ENCODE measurements around the gene RNF167.

RNF167 gene

DNA sequence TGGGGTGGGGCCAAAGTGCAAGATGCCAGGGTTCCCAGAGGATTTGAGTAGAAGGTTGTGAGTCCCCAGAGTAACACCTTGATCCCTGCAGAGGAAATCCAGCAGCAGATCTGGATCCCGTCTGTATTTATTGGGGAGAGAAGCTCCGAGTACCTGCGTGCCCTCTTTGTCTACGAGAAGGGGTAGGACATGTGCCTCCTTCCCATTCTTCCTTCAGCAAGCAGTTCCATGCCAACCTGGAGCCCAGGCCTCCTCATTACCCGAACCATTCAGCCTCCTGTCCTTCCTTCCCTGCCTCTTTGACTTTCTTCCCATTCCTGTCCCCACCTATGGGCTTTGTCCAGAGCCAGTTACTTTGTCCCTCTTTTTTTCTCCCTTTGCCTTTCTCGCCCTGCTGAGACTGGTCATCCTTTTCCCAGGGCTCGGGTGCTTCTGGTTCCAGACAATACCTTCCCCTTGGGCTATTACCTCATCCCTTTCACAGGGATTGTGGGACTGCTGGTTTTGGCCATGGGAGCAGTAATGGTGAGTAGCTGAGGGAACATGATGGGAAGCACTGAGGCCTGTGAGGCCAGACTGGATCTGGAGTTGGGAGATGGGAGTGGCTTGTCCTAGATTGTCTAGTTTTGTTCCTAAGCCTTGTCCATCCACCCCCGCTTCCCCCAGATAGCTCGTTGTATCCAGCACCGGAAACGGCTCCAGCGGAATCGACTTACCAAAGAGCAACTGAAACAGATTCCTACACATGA is 2.9 kb downstream of the RNF167 start:
- TF ChIP-seq, protein P1, sequence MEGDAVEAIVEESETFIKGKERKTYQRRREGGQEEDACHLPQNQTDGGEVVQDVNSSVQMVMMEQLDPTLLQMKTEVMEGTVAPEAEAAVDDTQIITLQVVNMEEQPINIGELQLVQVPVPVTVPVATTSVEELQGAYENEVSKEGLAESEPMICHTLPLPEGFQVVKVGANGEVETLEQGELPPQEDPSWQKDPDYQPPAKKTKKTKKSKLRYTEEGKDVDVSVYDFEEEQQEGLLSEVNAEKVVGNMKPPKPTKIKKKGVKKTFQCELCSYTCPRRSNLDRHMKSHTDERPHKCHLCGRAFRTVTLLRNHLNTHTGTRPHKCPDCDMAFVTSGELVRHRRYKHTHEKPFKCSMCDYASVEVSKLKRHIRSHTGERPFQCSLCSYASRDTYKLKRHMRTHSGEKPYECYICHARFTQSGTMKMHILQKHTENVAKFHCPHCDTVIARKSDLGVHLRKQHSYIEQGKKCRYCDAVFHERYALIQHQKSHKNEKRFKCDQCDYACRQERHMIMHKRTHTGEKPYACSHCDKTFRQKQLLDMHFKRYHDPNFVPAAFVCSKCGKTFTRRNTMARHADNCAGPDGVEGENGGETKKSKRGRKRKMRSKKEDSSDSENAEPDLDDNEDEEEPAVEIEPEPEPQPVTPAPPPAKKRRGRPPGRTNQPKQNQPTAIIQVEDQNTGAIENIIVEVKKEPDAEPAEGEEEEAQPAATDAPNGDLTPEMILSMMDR (conservative IDR thresholded peaks at IDR 0.05; ENCODE audit: low read length) = no peak
- no peak for TF ChIP-seq EZH2phosphoT487 (IDR thresholded peaks at IDR 0.05; ENCODE audit: borderline replicate concordance)
- H3K9ac ChIP-seq (ENCODE audit: low read depth, low read length, poor library complexity, severe bottlenecking) = peak overlapping the region; percentile 99
- peak overlapping the region; percentile 96 for H3K4me2 ChIP-seq (ENCODE audit: low read depth, low read length, poor library complexity, severe bottlenecking)
- peaks cover 38% of the 10 kb centered on the region for H3F3A ChIP-seq (ENCODE audit: low read depth)
- peaks cover 58% of the 10 kb centered on the region for H3K4me1 ChIP-seq (ENCODE audit: insufficient read depth, low read length, poor library complexity, severe bottlenecking)
- H3K79me2 ChIP-seq (ENCODE audit: insufficient read depth, low read length) = peaks cover 91% of the 10 kb centered on the region
- no peaks in the 10 kb centered on the region for H3K9me3 ChIP-seq (ENCODE audit: insufficient read depth, low read depth, low read length)
- no peak overlapping the region for H2AFZ ChIP-seq (ENCODE audit: low read length)
- peaks cover 11% of the 10 kb centered on the region for H3K27me3 ChIP-seq (ENCODE audit: insufficient read depth, low read length, poor library complexity, severe bottlenecking)
- H3K36me3 ChIP-seq (ENCODE audit: insufficient read depth, low read length) = peaks cover 47% of the 10 kb centered on the region
- H4K20me1 ChIP-seq (ENCODE audit: insufficient read depth, low read length, poor library complexity, severe bottlenecking) = peaks cover 75% of the 10 kb centered on the region
- no peaks in the 10 kb centered on the region for H3K9me2 ChIP-seq (replicated peaks; ENCODE audit: low read depth, low read length)
- H3K4me3 ChIP-seq (ENCODE audit: low read length, poor library complexity, severe bottlenecking) = peak overlapping the region; percentile 90

DNA sequence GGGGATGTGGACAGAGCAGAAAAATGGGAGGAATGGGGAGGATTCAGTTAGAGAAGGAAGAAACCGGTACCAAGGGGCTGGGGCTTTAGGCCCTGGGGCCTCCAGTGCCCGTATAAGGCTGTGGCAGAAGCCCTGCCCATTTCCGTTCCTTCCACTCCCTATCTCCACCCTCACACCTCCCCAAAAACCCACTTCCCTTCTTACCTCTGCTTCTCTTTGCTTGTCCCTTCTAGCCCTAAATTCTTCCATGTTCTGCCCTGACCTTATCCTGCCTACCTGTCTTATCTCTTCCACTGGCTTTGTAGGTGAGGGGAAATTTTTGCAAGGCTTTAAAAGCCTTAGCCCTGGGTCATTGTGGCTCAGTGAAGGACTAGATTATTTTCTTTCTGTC is 4.1 kb downstream of the RNF167 start:
- Histone ChIP-seq H3K9me2 (replicated peaks; ENCODE audit: low read depth, low read length) (no peaks in the 10 kb centered on the region), H4K20me1 (ENCODE audit: insufficient read depth, low read length, poor library complexity, severe bottlenecking) (peaks cover 76% of the 10 kb centered on the region), H3K9me3 (ENCODE audit: insufficient read depth, low read depth, low read length) (no peaks in the 10 kb centered on the region), H3F3A (ENCODE audit: low read depth) (peaks cover 45% of the 10 kb centered on the region), H3K36me3 (ENCODE audit: insufficient read depth, low read length) (peaks cover 47% of the 10 kb centered on the region), H3K4me3 (ENCODE audit: low read length, poor library complexity, severe bottlenecking) (peak overlapping the region; percentile 90), H2AFZ (ENCODE audit: low read length) (no peak overlapping the region), H3K79me2 (ENCODE audit: insufficient read depth, low read length) (peaks cover 84% of the 10 kb centered on the region), H3K9ac (ENCODE audit: low read depth, low read length, poor library complexity, severe bottlenecking) (peak overlapping the region; percentile 99), H3K4me1 (ENCODE audit: insufficient read depth, low read length, poor library complexity, severe bottlenecking) (peaks cover 52% of the 10 kb centered on the region), H3K4me2 (ENCODE audit: low read depth, low read length, poor library complexity, severe bottlenecking) (peak overlapping the region; percentile 96), H3K27me3 (ENCODE audit: insufficient read depth, low read length, poor library complexity, severe bottlenecking) (peaks cover 14% of the 10 kb centered on the region)
- TF ChIP-seq, protein P1 (conservative IDR thresholded peaks at IDR 0.05; ENCODE audit: low read length) = no peak
- TF ChIP-seq EZH2phosphoT487 (IDR thresholded peaks at IDR 0.05; ENCODE audit: borderline replicate concordance) = no peak

DNA sequence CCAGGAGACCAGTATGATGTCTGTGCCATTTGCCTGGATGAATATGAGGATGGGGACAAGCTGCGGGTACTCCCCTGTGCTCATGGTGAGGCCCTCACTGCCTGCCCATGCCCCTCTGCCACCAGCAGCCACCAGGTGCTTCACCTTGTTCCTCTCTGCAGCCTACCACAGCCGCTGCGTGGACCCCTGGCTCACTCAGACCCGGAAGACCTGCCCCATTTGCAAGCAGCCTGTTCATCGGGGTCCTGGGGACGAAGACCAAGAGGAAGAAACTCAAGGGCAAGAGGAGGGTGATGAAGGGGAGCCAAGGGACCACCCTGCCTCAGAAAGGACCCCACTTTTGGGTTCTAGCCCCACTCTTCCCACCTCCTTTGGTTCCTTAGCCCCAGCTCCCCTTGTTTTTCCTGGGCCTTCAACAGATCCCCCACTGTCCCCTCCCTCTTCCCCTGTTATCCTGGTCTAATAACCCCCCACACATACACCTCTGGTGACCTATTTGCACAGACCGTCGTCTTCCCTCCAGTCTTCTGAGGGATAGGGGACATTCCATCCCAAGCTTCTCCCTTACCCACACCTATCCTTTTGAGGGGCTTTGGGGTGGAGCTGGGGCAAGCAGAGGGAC is 4.6 kb downstream of the RNF167 start:
- H3F3A ChIP-seq (ENCODE audit: low read depth) = peaks cover 49% of the 10 kb centered on the region

More for the DNA sequence above, 4.6 kb downstream of the RNF167 start:
- H3K27me3 ChIP-seq (ENCODE audit: insufficient read depth, low read length, poor library complexity, severe bottlenecking) = peaks cover 14% of the 10 kb centered on the region
- H3K79me2 ChIP-seq (ENCODE audit: insufficient read depth, low read length) = peaks cover 80% of the 10 kb centered on the region
- no peaks in the 10 kb centered on the region for H3K9me2 ChIP-seq (replicated peaks; ENCODE audit: low read depth, low read length)
- H3K4me3 ChIP-seq (ENCODE audit: low read length, poor library complexity, severe bottlenecking) = peak overlapping the region; percentile 90
- H3K9ac ChIP-seq (ENCODE audit: low read depth, low read length, poor library complexity, severe bottlenecking) = peak overlapping the region; percentile 99
- no peaks in the 10 kb centered on the region for H3K9me3 ChIP-seq (ENCODE audit: insufficient read depth, low read depth, low read length)
- peaks cover 47% of the 10 kb centered on the region for H3K36me3 ChIP-seq (ENCODE audit: insufficient read depth, low read length)
- H4K20me1 ChIP-seq (ENCODE audit: insufficient read depth, low read length, poor library complexity, severe bottlenecking) = peaks cover 76% of the 10 kb centered on the region
- H3K4me1 ChIP-seq (ENCODE audit: insufficient read depth, low read length, poor library complexity, severe bottlenecking) = peaks cover 52% of the 10 kb centered on the region
- peak overlapping the region; percentile 96 for H3K4me2 ChIP-seq (ENCODE audit: low read depth, low read length, poor library complexity, severe bottlenecking)
- no peak overlapping the region for H2AFZ ChIP-seq (ENCODE audit: low read length)
- TF ChIP-seq, protein P1 (conservative IDR thresholded peaks at IDR 0.05; ENCODE audit: low read length) = no peak

Measured in Loucy (cell line).